HG03097 (cell line): Measurements from ENCODE around the gene S100P.

ENCODE experiments used
- ATAC-seq: cut with Tn5 transposase; IDR thresholded peaks from one replicate; pipeline ENCODE4 v1.9.1; 2021; ENCODE audit not compliant: unreplicated experiment, low FRiP score

Gene S100P

DNA sequence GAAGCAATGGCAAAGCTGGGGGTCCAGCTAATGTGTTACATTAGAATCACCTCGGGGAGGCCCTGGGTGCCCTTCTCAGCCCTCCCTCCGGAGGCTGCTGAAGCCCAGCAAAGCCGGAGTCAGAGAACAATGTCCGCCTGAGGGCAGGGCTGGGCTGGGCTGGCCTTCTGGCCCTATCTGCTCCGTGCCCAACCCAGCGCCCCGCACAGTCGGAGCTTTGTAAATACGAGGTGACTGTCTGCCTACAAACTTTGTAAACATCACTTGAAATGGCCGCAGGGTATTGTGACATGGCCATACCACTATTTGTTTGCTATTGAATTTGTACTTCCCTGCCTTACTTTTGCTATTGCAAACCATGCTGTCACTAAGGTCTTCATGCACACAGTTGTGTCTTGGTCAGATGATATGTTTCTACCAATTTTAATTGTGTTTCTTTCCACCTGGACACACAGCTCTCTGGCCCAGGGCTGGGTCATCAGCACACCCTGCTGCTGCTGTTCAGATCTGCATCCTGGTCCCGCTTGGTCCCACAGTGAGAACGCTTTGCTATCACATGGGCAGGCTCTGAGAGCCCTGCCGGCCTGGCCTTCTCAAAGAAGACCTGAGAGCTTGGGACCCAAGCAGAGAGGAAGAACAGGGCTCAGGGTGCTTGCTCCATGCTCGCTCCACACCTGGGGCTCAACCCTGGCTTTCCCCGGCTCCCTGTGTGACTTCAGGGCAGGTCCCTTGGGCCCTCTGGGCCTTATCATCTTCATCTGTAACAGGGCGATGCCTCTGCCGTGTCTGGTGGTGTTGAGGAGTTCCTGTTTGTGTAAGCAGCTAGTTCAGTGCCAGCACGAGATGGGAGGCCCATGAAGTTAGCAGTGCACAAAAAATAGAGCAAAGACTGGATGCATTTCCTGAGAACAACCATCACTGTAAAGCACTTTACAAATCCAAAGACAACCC is 2.3 kb downstream of the S100P start:
- ATAC-seq: no peak

DNA sequence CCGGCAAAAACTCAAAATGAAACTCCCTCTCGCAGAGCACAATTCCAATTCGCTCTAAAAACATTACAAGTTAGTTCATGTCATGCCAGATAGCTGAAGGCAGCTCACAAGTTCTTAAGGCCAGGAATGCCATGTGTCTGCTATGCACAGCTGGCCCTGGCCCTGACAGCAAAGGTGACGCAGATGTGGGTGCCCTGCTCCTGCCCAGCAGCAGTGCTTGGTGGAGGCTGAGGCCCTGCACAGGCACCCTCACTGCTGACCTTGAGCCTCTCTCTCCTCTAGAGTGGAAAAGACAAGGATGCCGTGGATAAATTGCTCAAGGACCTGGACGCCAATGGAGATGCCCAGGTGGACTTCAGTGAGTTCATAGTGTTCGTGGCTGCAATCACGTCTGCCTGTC is 2.9 kb downstream of the S100P start:
- ATAC-seq: no peak

DNA sequence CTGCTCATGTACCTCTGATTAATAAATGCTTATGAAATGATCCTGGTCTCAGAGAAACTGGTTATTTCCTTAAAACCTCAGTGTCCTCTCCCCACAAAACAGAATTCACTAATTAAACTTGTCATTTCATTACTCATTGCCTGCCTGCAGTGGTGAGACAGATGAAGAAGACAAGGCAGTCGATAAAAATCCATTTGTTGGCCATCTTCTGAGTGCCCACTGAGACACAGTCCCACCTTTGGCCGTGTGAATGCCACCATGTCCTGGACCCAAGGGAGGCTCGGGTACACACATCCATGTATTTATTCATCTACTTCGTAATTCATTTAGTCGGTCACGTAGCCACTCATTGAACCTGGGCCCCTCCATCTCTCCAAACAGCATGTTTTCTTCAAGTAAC is 3.5 kb downstream of the S100P start:
- ATAC-seq: no peak

DNA sequence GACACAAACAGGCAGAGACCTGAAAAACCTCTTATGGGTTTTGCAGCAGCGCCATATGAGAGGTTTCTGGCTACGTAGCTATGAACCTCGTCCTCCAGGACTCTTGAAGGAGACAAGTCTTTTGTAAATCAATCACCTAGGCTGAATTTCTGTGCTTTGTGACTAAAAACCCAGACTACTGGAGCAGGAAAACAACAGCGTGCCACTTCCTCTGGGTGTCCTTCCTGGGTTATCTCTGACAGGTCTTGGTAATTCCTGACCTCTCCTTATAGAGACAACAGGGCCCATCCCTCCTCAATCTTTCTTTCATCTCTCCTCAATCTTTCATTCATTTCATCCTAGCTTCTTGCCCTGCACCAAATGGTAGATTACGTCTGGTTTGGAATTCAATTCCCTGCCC is 5.7 kb downstream of the S100P start:
- ATAC-seq: no peak

DNA sequence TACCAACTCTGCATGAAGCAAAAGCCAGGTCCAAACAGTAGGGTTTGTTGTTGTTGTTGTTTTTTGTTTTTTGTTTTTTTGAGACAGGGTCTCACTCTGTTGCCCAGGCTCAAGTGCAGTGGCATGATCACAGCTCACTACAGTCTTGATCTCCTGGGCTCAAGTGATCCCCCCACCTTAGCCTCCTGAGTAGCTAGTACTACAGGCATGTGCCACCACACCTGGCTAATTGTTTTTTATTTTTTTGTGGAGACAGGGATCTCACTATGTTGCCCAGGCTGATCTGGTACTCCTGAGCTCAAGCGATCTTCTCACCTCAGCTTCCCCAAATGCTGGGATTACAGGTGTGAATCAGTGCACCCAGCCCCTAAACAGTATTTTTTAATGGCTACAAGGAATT is 6.2 kb downstream of the S100P start:
- ATAC-seq: no peak

DNA sequence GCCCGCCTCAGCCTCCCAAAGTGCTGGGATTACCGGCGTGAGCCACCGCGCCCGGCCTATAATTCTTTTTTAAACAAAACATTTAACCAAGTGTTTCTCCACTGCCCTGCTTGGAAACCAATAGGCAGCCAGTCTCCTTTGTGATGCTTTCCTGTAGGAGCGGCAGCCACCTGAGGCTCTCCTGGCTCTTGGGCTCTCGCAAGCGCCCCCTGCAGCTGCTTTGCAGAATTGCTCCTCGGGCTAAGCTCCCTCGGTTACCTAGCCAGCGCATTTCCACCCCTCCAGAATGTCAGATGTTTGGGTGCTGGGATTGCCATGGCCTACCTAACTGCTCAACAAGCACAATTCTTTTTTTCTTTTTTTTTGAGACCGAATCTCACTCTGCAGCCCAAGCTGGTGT is 7.7 kb downstream of the S100P start:
- ATAC-seq: no peak

DNA sequence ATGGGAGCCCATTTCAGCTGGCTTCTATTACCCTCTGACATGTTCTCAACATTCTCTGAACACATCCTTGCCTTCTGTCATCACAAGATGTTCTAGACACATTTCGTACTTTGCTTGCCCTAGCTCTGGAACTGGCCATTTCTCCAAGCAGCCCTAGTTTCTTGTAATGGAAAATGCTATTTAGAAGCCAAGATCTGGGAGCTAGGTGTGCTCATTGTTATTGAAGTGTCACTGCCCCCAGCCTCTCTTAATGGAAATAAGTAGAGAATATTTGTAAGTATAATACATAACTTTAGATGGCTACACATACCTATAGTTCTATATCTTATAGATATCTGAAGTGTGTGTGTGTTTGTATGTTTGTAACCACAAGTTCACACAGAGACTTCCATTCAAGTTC is 9.1 kb downstream of the S100P start:
- ATAC-seq: no peak

DNA sequence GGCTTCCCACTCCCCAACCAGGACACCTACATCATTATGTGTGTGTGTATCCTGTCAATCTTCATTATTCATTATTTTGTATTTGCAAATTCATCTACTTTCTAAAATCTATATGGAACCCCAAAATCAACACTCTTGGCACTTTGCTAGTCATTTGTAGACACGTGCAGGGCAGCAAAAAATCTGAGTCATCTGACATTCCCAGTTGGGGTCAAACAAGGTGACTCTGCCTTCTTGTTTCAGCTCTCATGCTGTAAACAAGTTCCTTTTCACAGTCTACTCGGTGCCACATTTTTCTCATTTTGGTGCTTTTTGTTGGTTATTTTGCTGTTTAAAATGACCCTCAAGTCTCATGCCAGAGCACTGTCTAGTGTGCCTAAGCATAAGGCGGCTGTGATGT is 10.1 kb downstream of the S100P start:
- no peak for ATAC-seq

DNA sequence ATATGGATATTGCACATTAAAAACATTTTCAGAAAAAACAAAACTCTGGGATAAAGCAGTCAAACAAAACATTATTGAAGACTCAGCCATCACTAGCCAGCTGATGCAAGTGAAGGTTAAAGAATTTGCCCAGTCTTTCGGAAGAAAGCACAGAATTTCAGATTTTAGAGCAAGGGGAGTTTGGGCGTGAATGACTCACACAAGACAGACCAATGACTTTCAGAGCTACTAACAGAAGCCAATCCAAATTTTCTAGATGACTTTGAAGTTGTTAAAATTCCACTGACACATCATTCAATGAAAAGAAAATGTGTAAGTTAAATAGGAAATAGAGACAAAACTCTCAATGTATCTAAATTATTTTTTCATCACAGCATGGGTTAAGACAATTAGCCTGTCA is 12.0 kb downstream of the S100P start:
- no peak for ATAC-seq

DNA sequence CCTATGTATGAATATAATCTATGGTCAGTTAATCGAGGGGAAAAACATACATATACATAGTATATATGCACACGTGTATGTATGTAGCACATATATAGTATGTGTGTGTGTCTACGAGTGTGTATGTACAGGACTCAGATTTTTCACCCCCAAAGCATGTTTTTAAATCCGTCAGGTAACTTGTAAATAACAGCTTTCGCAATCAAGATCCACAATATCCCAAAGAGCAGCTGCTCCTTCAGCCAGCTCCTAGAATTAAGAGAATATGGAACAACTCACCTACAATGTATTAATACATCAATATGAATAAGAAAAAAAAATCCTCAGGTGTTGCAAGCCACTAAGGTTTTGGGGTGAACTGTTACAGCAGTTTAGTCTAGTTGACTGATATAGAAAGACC is 12.5 kb downstream of the S100P start:
- no peak for ATAC-seq

DNA sequence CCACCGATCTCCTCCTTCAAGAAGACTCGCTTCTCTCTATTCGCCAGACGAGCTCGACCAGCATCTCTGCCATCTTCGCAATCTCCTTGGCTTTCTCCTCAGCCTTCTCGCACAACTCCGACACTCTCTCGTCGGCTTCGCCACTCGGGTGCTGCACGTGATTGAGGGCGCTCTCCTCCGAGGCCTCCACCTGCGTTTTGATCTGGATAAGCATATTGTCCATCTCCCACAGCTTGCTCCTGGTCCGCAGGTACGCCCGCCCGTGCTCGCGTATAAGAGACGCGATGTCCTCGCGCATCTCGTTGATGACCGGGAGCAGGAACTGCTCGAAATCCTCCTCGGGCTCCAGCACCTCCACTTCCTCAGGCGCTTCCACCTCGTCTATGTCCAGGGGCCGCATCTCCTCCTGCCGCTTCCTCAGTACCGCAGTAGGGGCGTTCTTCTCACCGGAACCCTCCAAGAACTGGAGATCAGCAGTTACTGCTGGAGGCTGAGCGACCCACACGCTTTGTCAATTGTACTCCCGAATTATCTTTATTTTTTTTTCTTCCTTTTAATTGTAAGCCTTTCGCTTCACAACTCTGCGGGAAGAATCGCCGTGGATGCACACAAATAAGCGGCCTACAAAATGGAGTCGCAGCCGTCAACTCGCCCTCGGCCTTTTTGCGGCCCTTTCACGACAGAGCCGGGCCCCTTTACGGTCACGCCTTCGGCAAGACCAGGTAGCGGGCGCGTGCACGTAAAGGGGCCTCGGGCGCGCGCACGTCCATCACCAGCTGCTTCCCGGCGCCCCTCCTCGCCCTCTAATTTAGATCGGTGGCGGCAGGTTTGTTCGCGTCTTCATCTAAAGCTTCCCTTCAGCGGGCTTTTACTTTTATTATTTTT is 15.8 kb downstream of the S100P start, which contains the start of gene MRFAP1L1:
Gene MRFAP1L1, minus strand, starts transcription at position 636 of the 885 bp plus-strand sequence. Its CDS starts 236 bp downstream, at position 400.
- peak; percentile 62 for ATAC-seq

DNA sequence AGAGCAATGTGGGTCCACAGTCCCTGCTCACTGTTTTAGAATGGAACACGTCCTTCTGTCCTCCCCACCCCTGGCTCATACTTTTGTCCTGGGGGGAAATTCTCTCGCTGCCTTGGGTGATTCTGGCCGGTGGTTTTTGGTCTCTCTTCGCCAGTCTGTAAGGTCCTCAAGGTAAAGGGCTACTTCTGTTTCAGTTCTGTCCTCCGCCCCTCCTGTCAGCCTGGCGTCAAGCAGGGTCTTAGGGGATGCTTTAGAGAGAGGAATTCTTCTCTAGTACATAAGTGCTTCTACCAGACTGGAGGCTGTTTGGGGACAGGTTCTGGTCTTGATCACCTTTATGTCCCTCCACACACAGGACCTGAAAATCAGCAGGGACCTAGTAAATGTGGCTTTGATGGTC is 16.6 kb downstream of the S100P start:
- no peak for ATAC-seq

DNA sequence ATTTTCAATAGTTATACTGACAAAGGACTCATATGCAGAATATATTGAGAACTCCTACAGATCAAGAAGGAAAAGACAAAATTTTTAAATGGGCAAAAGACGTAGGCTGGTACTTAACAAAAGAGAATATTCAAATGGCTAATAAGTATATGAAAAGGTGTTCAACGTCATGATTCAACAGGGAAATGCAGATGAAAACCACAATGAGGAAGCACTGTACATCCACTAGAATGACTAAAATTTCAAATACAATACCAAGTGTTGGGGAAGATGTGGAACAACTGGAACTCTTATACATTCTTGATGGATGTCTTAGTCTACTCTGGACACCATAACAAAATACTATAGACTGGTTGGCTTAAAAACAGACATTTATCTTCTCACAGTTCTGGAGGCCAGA is 17.3 kb downstream of the S100P start:
- ATAC-seq: no peak

DNA sequence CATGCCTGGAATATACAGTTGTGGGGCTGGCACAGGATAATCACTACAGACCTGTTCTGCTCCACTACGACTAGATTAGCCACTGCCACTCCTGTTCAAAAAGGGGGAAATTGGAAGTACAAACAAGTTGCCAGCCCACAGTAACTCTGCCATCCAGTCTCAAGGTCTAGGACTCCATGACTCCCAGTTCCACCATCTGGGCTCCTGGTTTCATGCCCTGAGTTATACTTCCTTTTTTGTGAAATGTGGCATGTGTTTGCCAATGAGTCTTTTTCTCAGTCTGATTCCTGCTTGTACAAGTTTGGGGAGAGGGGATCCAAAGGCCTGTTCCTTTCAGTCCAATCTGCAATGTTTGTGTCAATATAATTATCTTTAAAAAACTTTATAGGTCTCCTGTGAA is 21.3 kb downstream of the S100P start:
- no peak for ATAC-seq

DNA sequence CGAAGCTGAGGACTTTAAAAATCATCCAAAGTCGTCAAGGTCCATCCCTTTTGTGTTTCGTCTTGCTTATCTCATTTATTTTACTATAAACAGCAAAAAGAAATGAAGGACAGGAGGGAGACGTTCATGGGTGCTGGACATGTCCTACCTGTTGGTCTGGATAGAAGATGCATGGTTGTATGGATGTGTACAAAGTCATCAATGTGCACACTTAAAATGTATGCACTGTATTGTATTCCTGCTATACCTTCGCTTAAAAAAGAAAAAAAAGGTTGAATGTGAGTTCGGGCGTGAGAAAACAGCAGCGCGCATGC is 22.0 kb downstream of the S100P start:
- ATAC-seq: no peak

DNA sequence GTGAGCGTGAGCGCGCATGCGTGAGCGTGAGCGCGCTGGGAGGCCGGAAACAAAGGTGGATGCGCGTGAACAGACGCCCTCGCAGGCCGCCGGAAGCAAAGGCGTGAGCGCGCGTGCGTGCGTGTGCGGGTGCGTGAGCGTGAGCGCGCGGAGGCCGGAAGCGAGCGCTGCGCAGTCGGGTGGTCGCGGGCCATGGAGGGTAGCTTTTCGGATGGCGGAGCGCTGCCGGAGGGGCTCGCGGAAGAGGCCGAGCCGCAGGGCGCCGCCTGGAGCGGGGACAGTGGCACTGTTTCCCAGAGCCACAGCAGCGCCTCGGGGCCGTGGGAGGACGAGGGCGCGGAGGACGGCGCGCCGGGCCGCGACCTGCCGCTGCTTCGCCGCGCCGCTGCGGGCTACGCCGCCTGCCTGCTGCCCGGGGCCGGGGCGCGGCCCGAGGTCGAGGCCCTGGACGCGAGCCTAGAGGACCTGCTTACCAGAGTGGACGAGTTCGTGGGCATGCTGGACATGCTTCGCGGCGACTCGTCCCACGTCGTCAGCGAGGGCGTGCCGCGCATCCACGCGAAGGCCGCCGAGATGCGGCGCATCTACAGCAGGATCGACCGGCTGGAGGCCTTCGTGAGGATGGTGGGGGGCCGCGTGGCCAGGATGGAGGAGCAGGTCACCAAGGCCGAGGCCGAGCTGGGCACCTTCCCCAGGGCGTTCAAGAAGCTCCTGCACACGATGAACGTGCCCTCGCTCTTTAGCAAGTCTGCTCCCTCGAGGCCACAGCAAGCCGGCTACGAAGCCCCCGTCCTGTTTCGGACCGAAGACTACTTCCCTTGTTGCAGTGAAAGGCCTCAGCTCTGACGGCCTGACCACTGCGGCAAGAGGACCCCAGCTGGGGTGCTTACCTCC is 22.6 kb downstream of the S100P start, which contains the start of gene BLOC1S4:
Gene BLOC1S4, plus strand, starts transcription at position 157 of the 894 bp plus-strand sequence. Its CDS starts 36 bp downstream, at position 193.
- peak; percentile 79 for ATAC-seq

DNA sequence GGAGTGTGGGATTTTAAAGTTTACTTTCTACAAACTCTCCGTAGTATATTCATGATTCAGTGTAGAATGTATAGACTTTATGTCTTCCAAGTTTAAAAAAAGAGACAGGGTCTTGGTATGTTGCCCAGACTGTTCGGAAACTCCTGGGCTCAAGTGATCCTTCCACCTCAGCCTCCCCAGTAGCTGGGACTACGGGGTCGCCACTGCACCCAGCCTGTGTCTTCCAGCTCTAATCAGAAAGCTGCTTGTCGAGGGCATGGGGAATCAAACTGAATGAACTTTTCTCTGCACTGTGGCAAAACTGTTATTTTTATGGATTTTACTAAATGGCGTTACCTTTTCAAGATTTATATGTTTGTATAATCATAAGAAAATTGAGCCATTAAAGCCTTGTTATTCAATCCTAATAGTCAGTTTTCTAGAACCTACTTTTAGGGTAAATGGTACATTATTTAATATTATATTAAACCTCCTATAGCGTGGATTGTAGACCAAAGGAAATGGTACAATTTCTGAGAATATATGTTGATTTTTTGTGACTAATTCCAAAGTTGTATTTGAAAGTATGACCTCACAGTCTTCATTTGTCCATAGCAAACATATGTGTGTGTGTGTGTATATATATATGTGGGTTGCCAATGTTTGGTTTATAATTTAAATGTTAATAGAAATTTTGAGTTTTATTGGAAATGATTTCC is 23.4 kb downstream of the S100P start:
- ATAC-seq: no peak

DNA sequence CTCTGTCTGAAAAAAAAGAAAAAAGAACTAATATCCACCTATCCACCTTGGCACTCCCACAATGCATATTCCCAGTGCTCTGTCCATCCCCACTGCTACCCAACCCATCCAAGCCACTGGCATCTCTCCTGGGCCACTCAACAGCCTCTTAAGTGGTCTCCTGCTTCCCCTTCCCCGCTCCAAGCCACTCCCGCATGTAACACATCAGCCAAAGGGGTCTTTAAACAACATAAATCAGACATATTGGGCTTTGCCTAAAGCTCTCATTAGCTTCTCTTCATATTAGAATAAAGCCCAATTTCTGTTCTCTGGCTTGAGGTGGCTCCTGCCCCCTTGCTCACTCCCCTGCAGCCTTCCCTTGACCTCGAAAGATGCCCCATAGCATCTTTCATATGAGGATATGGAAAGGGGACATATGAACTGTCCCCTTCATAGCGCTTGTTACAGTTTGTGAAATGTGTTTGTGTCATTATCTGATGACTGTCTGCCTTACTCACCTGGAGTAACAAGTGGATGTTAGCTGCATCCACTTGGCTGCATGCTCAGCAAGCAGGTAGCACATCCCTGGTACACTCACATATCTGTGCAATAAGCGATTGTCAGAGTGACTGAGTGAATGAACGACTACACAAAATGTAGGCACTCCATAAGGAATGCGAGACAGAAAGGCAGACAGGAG is 25.4 kb downstream of the S100P start:
- ATAC-seq: no peak

DNA sequence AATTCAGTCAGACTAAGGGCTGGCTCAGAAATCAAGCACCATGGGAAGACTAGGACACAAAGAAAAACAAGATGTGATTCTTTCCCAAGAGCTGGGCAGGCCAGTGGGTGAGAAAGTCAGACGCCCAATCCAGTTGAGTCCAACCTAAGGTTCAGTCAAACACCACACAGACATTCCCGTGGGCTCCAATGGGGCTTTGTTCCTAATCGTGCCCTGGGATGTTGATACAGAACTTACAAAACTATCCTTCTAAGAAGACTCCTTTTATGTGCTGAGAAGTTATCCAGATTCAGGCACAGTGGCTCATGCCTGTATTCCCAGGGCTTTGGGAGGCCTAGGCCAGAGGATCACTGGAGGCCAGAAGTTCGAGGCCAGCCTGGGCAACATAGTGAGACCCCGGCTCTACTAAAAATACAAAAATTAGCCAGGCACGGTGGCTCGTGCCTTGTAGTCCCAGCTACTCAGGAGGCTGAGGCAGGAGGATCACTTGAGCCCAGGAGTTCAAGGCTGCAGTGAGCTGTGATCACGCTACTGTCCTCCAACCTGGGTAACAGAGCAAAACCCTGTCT is 26.0 kb downstream of the S100P start:
- no peak for ATAC-seq
